Activated CD4-positive, CD25-positive, alpha-beta regulatory T cell (primary cell): ENCODE measurements around the gene ZNF304.
"Not testable (repeated sequence)": the region's sequence is repeated elsewhere in the genome, so short reads cannot be mapped to it uniquely, and the experiment has no call there.

Experiments
- DNase-seq, 4 experiments: peaks; one replicate each; lab custom pipeline; 2025; lab: John Stamatoyannopoulos, UW

Gene ZNF304

GRCh38 chr19:57362419-57362818 lies 11.3 kb downstream of the ZNF304 start:
- DNase-seq, result no peak

GRCh38 chr19:57362997-57363687 lies 12.1 kb downstream of the ZNF304 start, which contains the start of the genes TRAPPC2B and ZNF547:
Gene TRAPPC2B (plus strand): TSS chr19:57363551. CDS start chr19:57364834, 1,283 bp downstream.
Gene ZNF547 (plus strand): TSS chr19:57363551. CDS start chr19:57368556, 5,005 bp downstream.
- DNase-seq, result peak; percentile 93 to 96 (median 93)

- DNase-seq, result no peak
Observed at GRCh38 chr19:57363688-57364181, 12.7 kb downstream of the ZNF304 start.

- no peak for DNase-seq
Observed at GRCh38 chr19:57366776-57367175, 15.7 kb downstream of the ZNF304 start.

GRCh38 chr19:57374179-57374578 lies 23.1 kb downstream of the ZNF304 start:
- no peak for DNase-seq

- DNase-seq, result not testable (repeated sequence)
Observed at GRCh38 chr19:57374647-57375046, 23.6 kb downstream of the ZNF304 start.

GRCh38 chr19:57376151-57376550 lies 25.1 kb downstream of the ZNF304 start:
- DNase-seq, result no peak

- no peak for DNase-seq
Observed at GRCh38 chr19:57377498-57378146, 26.6 kb downstream of the ZNF304 start.

- no peak for DNase-seq
Observed at GRCh38 chr19:57380923-57381322, 29.9 kb downstream of the ZNF304 start.

GRCh38 chr19:57382806-57383488 lies 31.9 kb downstream of the ZNF304 start:
- no peak for DNase-seq

- no peak for DNase-seq
Observed at GRCh38 chr19:57389194-57389729, 38.2 kb downstream of the ZNF304 start.

- DNase-seq, result peak; percentile 88 to 93 (median 89)
Observed at GRCh38 chr19:57389730-57390598, 38.9 kb downstream of the ZNF304 start, which contains the start of gene ZNF548. Gene ZNF548 (plus strand): TSS chr19:57389854. CDS start chr19:57390100, 246 bp downstream.

GRCh38 chr19:57395710-57396109 lies 44.6 kb downstream of the ZNF304 start:
- DNase-seq, result no peak

- DNase-seq, result no peak
Observed at GRCh38 chr19:57398868-57399267, 47.8 kb downstream of the ZNF304 start.

- DNase-seq, result no peak
Observed at GRCh38 chr19:57403737-57404563, 52.9 kb downstream of the ZNF304 start.

- DNase-seq, result peak; percentile 17 to 49 (median 38)
Observed at GRCh38 chr19:57406516-57407123, 55.5 kb downstream of the ZNF304 start.
